Activated naive CD4-positive, alpha-beta T cell (primary cell): ENCODE data around the gene OR51A7.
"Not testable (repeated sequence)": the region's sequence is repeated elsewhere in the genome, so short reads cannot be mapped to it uniquely, and the experiment has no call there.

Source experiments
- DNase-seq, 4 experiments: peaks; one replicate each; lab custom pipeline; 2025; lab: John Stamatoyannopoulos, UW

OR51A7 gene, protein sequence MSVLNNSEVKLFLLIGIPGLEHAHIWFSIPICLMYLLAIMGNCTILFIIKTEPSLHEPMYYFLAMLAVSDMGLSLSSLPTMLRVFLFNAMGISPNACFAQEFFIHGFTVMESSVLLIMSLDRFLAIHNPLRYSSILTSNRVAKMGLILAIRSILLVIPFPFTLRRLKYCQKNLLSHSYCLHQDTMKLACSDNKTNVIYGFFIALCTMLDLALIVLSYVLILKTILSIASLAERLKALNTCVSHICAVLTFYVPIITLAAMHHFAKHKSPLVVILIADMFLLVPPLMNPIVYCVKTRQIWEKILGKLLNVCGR

DNA sequence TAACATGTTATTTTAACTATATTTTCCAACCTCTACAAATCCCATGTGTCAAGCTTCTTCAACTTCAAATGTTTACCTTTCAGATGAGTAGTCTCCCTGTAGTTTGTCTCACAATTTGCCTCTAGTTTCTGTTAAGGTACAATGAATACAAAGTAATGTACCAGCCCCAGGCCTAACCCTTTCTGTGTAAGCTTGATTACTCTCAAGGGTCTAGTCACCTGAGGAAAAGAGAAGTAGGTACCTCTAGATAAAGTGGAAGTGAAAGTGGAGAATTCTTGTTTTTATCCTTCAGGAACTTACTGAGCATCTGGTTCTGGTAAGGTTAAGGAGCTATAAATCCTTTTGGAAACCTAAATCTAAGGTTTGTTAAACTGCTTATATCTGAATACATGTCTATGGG is at the start of gene OR51A7:
OR51A7 (plus strand) TSS at position 300 of the 400 bp plus-strand sequence. CDS start 3,587 bp downstream, outside the sequence.
- DNase-seq: no peak

DNA sequence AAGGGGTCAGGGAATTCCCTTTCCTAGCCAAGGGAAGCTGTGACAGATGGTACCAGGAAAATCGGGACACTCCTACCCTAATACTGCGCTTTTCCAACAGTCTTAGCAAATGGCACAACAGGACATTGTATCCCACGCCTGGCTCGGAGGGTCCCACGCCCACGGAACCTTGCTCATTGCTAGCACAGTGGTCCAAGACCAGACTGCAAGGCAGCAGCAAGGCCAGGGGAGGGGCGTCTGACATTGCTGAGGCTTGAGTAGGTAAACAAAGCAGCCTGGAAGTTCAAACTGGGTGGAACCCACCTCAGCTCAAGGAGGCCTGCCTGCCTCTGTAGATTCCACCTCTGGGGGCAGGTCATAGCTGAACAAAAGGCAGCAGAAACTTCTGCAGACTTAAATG is 49.3 kb upstream of the OR51A7 start:
- DNase-seq: not testable (repeated sequence)

DNA sequence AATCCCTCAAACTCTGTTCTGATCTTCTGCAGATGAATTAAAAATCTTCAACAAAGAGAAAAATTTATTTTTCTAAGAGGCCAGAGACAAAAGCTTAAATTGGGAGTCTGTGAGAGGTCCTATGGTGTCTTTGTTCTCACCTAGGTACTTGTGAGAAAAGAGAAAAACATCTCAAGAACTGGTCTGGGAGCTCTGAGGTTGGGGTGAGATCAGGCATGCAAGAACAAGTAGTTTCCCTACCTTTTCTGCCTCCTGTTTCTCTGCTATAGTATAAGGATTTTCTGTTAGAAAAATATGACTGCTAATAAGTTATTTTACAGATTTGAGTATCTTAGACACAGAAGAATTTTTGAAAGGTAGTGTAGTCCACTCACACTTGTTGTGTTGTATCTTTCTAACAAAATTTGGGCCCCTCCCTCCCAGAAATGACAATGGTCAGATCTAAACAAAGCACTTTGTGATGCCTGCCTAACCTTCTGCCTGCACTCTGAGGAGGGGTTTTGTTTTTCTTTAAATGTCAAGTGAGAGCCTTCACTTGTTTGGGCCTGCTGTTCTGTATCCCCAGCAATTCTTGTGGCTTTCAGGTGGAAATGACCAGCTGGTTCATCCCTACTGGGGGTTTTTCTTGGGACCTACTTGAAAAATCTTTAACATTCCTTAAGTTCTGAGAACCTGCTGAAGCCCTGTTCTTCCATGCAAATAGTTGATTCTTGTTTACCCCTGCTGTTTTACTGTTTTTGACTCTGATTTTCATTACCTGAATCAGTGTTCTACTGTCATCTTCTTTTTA is 40.9 kb upstream of the OR51A7 start:
- no peak for DNase-seq

DNA sequence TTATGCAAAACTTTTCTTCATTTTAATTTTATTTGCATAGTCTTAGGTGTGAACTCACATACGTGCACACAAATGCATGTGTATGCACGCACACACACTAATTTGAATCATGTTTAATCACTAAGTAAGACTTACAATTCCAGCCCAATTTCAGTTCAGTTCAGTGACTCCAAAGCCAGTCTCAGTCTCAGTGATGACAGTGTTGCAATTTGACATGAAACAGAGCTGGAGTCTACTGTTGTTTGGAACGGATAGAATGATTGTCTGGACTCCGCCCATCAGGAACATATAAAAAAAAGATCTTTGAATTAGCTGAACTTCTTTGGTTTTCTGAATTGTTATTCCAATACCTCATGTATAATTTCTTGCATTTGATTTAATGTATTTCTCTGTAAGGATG is 39.7 kb upstream of the OR51A7 start:
- no peak for DNase-seq

DNA sequence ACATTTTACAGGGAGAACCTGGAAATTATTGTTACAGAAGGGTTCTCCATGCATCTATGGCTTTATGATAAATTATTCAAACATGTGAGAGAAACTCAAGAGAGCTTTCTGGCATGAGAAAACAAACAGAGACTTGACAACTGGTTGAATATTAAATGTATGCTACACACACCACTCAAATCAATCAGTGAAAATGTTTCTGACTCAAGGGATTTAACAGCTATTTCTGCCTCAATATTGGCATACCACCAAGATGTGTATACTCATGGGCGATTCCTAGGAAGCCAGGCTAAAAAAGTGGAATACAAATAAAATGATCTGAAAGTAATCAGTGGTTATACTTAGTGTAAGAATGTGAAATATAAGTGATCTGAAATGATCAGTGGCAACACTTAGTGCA is 37.7 kb upstream of the OR51A7 start:
- no peak for DNase-seq

DNA sequence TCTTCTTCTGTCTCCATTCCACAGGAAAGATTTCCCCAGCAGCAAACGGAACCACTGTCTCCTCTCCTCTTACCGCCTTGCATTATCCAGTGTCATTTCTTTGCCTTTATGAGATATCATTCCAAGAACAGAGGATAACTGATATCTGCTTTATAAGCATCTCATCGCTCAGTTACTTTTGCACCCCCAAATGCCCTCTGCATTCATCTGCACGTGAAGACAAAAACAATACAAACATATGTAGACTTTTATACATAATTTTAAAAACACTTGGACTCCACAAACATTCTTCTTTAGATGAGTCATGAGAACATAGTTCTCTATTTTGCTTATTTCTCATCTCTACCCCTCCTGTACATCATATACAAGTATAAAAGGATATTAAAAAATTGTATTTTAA is 22.4 kb upstream of the OR51A7 start:
- no peak for DNase-seq

DNA sequence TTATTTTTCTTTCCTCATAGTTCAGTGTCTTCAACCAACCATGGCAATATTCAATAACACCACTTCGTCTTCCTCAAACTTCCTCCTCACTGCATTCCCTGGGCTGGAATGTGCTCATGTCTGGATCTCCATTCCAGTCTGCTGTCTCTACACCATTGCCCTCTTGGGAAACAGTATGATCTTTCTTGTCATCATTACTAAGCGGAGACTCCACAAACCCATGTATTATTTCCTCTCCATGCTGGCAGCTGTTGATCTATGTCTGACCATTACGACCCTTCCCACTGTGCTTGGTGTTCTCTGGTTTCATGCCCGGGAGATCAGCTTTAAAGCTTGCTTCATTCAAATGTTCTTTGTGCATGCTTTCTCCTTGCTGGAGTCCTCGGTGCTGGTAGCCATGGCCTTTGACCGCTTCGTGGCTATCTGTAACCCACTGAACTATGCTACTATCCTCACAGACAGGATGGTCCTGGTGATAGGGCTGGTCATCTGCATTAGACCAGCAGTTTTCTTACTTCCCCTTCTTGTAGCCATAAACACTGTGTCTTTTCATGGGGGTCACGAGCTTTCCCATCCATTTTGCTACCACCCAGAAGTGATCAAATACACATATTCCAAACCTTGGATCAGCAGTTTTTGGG is 21.6 kb upstream of the OR51A7 start, which contains the start of gene OR51T1:
OR51T1 (plus strand) TSS at position 41 of the 641 bp plus-strand sequence; CDS start at position 41, 0 bp downstream.
- DNase-seq: no peak

DNA sequence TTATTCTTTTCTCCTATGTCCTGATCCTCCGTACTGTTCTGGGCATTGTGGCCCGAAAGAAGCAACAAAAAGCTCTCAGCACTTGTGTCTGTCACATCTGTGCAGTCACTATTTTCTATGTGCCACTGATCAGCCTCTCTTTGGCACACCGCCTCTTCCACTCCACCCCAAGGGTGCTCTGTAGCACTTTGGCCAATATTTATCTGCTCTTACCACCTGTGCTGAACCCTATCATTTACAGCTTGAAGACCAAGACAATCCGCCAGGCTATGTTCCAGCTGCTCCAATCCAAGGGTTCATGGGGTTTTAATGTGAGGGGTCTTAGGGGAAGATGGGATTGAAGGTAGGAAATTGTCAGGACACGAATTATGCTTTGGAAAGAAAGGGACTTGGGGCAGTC is 21.0 kb upstream of the OR51A7 start:
- no peak for DNase-seq

DNA sequence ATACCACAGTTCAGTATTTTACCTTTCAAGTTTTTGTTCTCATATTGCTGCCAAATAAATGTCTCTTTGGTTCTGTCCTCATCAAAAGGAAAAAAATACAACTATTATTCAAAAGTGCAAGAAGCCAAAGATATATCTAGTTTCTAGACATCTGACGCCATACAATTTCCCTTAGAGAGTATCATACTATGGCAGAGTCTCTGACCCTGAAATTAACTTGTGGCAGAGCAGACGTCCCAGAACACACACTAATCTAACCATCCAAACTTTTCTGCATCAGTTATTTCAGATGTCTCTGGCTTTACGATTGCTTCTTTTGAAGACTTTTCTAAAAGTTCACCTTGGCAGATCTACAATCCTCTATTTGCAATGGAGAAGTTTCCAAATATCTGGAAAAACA is 19.2 kb upstream of the OR51A7 start:
- DNase-seq: no peak

DNA sequence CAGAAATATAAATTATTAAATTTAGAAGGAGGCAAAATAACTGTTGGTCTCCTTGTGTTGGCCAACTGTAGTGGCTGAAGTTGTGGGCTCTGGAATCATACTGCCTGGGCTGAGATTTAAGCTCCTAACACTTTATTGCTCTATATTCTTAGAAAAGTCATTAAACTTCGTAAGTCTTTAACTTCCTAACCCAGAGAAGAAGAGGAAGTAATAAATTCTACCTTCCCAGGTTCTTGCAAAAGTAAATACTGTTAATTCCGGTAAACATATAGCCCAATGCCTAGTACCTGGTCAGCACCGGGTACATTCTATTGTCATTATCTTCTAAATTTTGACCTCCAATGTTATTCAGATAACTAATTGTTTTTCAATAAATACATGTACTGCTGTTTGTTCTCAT is 17.4 kb upstream of the OR51A7 start:
- DNase-seq: no peak

DNA sequence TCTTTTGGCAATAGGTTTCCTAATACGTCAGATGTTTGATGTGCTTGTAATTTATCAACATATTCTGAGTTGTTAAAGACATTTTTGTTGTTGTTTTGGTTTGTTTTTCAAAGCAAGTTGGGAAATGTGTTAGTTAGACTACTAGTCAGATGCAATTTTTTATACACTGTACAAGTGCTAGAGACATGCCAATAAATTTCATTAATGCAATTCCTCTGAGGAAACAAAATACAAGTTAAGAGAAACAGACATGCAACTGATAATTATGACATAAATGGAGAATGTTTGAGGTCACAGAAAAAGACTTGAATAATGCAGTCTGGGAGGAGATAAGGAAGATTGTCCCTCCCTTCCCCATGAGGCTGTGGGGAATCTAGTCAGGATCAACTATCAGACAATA is 16.0 kb upstream of the OR51A7 start:
- no peak for DNase-seq

DNA sequence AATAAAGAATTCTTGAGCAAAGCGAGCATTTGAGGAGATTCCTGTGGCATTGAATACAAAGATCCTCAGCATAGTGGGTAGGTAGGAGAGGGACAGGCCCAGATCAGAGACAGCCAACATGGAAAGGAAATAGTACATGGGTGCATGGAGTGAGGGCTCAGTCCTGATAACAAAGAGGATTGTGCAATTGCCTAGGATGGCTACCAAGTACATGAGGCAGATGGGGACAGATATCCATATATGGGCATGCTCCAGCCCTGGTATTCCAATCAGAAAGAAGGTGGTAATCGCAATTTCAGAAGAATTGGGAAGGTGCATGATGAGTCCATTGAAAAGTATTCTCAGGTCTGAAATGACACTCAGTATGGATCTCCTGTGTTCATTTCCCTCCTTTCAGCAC is 13.3 kb upstream of the OR51A7 start:
- DNase-seq: no peak

DNA sequence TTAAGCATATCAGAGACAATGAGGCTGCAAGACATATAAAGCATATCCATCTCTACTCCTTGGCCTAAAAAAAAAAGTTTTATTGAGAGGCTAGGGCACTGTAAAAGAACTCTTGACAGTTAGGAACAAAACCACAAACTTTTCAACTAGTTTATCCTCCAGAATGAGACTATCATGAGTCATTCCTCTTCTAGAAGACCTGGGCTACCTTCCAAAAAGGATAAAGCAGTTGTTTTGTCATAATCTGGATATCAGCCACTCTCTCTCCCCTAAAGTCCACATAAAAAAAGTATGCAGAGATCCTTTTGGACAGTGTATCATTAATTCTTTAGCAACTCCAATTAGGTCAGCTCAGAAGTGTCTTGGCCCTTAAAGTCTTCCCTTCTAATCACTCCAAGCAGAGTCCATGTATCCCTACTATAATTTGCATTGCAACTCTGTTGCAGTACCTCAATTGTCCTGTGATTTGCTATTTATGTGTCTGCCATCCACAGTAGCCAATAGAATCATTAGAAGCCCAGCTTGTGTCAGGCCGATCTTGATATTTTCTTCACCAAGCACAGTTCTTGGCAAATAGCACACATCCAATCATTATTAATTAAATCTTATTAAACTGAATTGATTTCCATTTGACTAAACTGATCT is 11.5 kb upstream of the OR51A7 start:
- no peak for DNase-seq

DNA sequence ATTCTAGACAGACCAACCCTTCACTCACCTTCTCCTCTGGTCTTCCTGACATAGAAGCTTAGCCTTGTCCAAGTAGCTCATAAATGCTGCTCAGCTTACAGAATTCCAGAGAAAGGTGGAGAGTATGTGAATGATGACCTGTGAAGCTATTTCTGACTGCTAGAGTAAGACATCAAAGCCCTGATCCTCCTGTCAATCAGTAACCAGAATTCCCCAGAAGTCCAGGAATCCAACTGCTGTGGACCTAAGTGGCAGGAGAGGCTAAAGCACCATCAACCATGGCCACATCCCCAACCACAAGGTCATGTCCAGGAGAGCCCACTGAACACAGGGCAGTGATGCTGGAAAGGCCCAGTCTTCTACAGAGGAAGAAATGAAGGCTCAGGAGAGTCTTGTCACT is 13.0 kb downstream of the OR51A7 start:
- DNase-seq: no peak

DNA sequence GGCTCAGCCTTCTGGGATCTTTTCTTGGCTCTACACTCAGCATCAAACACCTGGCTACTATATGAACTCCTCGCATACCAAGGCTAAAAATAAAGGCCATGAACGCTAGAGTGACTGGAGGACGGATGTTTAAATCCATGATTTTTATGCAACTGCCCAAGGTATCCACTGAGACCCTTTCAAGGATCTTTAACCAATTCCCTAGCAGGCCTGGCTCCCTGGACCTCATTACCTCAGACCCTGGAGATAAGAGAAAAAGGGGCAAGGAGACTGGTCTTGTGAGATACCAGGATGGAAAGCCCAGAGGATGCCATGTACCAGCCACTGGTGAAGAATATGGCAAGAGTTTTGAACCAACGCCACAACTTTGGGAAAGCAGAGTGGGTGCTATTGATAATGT is 15.7 kb downstream of the OR51A7 start, which contains the start of gene OR51G2:
OR51G2 (minus strand) TSS at position 101 of the 400 bp plus-strand sequence. CDS start 3,687 bp downstream, outside the sequence.
- DNase-seq: no peak

DNA sequence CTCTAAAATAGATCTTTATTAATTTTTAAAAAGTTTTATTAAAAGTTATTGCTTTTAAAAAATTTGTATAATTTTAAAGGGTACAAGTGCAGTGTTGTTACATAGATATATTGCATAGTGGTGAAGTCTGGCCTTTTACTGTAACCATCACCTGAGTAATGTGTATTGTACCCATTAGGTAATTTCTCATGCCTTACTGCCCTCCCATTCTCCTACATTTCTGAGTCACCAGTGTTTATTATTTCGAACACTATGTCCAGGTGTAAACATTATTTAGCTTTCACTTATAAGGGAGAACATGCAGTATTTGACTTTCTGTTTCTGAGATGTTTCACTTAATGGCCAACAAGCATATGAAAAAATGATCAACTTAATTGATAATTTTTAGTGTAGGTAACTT is 18.2 kb downstream of the OR51A7 start:
- DNase-seq: no peak

DNA sequence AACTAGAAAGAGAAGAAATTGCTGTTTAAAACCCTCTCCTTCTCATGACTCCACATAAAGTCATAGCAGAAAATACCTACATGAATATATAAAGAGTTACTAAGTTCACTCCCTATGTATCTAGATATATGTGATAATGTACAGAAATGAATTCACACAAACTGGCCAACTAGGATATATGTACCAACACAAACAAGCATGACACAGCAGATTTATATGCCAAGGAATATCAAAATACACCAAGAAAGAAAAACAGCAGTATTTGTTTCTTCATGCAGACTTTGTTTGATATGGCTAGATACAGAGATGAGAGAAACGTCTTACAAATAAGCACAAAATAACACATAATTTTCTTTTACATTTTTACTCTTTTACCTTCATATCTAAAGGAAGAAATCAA is 18.7 kb downstream of the OR51A7 start:
- DNase-seq: no peak

DNA sequence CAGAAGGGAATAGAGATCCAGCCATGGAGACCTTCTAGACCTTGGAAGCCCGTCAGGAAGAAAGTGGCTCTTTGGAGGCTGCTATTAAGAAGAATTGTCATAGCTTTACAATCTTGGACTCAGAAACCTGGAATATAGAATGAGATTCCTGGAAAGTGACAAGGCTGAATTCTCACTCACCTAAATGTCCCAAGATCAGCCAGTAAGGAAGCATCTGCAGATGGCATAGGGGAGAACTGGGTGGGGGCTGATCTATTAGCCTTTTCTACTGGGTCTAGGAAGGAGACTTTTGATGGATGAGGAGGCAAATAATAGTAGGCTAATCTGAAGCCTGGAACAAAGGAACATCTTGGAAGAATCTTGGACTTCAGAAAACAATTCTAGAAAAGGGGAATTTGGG is 20.7 kb downstream of the OR51A7 start, which contains the start of gene OR51G1:
OR51G1 (minus strand) TSS at position 101 of the 400 bp plus-strand sequence; CDS start at position 101, 0 bp downstream.
- DNase-seq: no peak

DNA sequence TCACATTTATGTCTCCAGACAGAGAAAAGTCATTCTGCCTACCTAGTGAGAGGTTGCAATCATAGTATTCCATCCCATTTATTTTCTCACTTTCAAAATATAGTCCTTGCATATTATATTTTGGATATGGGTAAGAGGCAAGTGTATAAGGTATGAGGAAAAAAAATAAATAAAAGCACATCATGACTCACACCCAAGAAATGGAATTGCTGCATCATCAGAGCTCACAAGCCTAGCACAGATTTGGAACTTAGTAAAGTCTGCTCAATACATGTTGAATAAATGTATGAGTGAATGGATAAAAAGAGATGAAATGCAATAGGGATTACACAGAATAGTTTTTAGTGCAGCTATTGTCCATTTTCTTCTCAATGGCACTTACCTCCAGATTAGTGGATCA is 23.0 kb downstream of the OR51A7 start:
- DNase-seq: no peak

DNA sequence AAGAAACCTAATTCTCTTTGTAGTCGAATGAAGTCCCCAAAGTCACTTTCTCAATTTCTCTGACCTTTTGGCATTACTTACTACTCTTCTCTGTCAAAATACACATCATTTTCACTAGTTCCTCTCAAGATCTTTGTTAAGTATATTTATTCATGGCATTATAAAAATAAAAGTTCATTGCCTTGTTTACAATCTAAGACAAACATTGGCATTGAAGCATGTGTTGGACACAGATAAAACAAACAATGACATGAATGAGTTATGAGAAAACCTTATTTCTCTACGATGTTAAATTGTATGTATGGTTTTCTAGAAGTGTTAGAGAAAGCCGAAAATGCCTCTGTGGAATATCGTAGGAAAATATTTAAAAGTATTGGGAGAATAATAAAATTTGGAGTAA is 29.2 kb downstream of the OR51A7 start:
- no peak for DNase-seq

DNA sequence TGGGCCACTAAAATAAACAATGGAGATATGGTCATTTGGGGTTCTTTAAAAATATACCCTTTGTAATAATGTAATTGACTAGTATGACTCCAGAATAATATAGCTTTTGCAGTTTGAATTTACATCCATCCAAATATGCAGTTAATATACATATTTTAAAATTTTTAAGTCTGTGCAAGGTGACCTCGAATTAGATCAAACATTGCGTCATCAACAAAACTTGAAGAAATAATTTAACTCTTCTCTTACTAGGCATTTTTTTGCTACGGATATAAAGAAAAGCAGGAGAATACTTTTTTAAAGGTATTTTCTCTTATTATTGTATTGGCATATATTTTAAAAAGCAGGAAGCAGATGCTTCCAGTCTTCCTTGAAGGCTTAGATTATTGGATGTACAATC is 33.2 kb downstream of the OR51A7 start:
- DNase-seq: no peak

DNA sequence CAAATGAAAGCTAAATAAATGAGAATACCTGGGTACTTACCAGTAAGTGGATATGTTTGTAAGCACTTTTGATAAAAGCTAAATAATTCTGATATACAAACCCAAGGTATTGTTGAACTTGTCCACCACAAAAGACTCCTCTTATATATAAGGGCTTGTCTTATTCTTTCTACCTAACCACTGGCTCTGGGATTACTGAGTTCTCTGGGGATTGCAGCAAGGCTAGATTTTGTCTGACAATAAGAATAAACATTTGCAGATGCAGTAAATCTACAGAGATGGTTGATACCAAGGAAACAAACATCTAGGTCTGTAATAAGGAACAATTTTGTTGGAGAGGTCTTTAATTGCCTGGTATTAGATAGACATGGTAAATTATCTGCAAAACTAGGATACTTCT is 43.9 kb downstream of the OR51A7 start, which contains the start of gene OR51A4:
OR51A4 (minus strand) TSS at position 101 of the 400 bp plus-strand sequence. CDS start 505 bp downstream, outside the sequence.
- DNase-seq: no peak
